ENCODE results near the gene WHRN.

WHRN gene

GRCh38 chr9:114413861-114414301 is 91.4 kb downstream of the WHRN start:
- no peak for DNase-seq

DNA sequence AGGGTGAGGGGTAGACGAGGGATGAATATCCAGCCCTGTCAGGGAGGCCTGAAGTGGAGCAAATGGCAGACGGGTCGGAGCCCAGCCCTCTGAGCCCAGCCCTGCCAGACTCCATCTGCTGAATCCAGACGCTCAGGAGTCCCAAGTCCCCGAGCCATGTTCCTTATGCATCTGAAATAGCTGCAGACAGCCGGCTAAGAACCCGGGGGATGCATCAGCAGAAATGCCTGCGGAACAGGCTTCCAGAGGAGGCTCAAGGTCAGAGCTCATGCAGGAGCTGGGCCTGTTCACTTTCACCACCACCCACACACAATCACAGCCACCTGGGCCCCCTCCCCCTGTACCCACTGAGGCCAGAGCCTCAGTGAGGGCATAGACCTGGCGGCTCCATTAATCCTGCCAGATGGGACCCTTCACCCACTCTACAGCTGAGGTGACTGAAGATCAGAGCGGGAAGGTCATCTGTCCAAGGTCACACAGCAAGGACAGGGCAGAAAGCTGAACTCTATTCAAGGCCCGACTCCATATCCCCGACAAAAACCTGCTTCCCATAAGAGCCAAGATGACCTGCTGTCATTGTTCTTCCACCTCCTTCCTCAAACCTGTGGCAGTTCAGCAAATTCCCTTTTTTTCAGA is 93.1 kb downstream of the WHRN start:
- no peak for DNase-seq

- DNase-seq, result no peak
Measured at GRCh38 chr9:114411452-114411851, 93.8 kb downstream of the WHRN start.

DNA sequence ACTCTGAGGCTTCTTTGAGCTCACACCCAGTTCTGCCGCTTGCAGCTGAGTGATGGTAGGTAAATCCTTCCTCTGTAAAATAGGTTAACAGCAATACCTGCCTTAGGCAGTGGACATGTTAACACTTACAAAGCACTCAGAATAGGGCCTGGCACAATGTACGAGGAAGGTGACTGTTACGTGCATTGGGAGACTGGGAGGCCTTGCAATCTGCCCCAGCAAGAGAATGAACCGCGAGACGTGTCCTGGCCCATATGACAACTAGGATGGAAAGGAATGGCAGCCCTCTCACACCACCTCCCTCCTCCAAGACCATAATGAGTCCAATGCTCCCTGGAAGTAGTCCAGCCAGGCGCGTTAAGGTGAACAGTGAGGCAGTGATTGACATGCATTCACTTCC is 94.4 kb downstream of the WHRN start:
- no peak for DNase-seq

GRCh38 chr9:114409842-114410241 is 95.4 kb downstream of the WHRN start:
- no peak for DNase-seq

DNA sequence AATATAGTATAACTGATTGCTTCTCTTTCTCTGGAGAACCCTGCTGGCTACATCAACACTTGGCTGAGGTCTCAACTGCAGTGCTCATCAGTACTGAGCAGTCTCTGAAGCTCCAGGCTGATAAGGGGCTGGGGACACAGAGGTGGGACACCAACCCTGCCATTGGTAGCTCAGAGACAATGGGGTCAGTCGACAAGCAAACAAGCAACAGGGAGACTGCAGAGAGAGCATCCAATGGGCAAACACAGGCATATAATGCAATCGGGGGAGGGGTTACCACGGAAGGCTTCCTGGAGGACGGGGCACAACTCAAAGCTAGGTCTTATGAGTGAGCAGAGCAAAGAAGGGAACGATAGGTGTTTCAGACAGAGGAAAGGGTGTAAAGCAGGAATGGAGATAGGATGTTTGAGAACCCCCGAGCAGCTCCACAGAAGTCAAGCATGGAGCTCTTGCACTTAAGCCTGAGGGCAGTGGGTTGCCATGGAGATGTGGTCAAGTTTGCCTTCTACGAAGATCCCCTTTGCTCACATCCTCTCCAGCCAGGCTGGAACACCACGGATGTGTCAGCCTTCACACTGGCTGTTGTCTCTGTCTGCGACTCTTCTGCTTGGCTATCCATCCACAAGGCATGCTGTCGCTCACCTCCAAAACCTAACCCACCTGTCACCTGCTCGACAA is 96.0 kb downstream of the WHRN start:
- no peak for DNase-seq

- no peak for DNase-seq
Measured at GRCh38 chr9:114408645-114409044, 96.6 kb downstream of the WHRN start.

GRCh38 chr9:114407889-114408288 is 97.4 kb downstream of the WHRN start:
- DNase-seq, result no peak

DNA sequence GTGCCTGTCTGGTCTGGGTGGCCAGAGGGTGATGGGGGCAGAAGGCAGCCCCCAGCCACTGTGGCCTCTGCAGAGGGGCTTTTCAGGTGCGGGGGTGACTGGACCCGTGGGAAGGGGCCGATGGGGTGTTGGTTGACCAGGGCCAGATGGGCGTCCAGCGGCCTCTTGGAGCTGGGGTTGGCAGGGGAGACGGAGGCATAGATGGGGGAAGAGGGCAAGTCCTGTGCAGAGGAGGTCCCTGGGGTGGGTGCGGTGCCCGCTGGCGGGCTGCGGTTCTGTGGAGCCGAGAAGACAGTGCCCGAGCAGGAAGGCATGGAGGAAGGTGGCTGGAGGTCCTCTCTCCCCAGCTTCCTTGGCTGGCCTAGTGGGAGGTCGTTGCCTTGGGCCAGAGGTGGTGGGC is 98.8 kb downstream of the WHRN start:
- DNase-seq, result no peak

GRCh38 chr9:114405294-114406034 is 99.8 kb downstream of the WHRN start:
- peak; percentile 54 for DNase-seq

GRCh38 chr9:114404531-114404930 is 100.7 kb downstream of the WHRN start:
- DNase-seq, result no peak

DNA sequence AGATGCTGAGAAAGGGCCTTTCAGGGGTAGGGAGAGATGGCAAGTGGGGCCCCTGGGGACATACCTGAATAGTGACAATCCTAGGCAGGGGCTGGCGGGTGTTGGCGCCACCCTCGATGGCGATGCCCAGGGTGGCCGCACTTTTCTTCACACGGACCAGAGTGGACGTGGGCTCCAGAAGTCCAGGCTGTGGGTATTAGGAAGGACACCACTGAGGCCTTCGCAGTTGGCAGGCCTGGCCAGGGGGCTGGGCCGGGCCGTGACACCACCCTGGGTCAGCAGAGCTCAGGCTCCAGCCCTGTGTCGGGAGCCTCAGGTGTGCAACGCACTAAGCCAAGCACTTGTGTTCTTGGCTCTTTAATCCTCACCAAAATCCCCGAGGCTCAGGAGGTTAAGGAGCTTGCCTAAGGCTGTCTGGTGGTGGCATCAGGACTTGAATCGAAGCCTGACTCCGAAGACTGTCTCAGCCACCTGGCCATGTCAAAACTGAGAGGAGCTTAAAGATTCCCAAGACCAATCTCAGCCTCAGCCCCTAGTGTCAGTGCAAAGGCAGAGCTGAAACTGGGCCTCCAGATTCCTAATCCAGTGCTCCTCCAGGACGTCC is 102.0 kb downstream of the WHRN start:
- no peak for DNase-seq

- DNase-seq, result no peak
Measured at GRCh38 chr9:114401344-114401743, 103.9 kb downstream of the WHRN start.

DNA sequence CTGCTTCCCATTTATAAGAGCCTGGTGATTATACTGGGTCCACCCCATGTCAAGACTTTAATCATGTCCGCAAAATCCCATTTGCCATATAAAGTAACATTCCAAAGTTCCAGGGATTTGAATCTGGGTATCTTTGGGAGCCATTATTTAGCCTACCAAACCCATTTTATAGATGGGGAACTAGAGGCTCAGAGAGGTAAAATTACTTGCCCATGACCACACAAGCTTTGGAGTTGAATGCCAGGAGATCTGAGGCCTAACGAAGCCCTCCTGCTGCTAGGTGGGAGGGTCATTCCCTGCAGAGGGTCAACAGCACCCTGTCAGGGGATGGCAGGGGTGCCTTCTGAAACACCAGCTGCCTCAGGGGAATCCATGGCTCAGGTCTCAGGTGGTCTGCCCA is 104.5 kb downstream of the WHRN start:
- no peak for DNase-seq

- DNase-seq, result no peak
Measured at GRCh38 chr9:114400219-114400618, 105.1 kb downstream of the WHRN start.

DNA sequence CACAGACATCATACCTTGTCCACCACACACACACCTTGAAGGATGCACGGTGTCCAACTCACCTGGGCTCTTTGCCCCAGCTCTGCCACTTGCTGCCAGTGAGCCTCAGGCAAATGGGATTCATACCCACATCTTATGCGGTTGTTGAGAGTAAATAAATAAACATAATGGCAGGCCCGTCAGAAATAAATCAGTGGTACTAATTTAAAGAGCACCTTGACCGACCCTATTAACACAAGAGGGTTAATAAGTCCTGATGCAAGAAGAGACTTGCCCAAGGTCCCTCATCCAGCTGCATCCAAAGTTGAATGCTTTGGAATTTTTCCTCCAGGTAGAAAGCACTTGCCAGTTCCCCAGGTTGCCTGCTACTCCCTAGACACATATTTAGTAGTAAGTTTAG is 105.9 kb downstream of the WHRN start:
- no peak for DNase-seq

DNA sequence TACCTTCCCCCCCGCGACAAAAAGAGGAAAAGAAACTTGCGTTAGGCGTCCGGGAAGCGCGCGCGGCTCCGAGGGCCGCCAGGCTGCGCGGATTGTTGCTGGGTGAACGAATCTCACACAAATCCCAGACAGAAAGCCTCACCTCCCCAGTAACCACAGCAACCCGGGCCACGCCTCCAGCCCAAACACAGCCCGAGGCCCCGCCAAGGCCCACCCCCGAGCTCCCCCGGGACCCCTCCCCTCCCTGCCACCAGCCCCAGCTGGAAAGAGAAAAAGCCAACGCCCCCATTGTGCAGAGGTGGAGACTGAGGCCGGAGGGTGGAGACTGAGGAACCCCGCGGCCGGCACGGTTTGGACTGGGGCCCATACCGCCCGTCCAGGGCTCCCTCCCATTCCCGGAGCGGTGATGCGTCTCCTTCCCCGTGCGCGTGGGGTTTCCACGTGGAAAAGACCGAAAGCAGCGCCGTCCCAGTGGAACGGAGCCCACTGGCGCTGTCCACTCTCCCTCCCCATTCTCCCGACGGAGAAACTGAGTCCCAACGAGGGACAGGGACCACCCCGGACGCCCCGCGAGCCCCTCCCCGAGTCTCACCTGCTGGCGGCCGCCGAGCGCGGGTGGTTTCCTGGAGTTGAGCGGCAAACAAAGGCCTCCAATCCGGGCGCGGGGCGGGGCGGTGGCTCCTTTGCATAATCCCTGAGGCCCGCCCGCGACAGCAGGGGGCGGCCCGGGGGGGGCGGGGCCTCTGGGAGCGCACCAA is 107.2 kb downstream of the WHRN start:
- DNase-seq, result peak; percentile 76

GRCh38 chr9:114397219-114397847 is 107.9 kb downstream of the WHRN start:
- DNase-seq, result no peak

DNA sequence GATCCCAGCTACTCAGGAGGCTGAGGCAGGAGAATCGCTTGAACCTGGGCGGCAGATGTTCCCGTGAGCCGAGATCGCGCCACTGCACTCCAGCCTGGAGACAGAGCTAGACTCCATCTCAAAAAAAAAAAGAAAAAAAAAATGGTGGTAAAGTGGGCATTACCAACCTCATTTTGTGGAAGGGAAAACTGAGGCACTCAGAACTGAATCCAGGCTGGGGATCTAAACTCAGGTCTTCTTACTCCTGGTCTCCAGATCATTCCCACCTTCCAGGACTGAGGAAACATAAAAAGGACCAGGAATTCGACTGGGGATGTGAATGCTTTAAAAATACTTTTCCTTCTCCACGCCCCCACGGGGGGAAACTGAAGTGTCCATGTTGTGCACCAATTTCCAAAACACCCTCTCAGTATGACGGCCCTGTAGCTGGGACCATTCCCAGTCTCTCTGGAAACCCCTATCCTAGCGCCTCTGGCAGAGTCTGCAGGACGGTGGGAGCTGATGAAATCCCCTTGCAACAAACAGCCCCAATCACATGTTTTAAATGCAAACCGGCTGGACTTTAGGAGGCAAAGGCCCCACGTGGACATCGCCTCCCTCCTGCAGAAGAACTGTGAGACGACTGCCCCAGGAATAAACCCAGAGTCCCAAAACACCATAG is 108.6 kb downstream of the WHRN start:
- DNase-seq, result no peak

GRCh38 chr9:114395768-114396167 is 109.5 kb downstream of the WHRN start:
- DNase-seq, result no peak

- no peak for DNase-seq
Measured at GRCh38 chr9:114395334-114395617, 110.0 kb downstream of the WHRN start.
